Pancreas (tissue), 10 donors: ENCODE results near the gene BNIPL. TPM values are rescaled to one million over a fixed set of nuclear protein-coding genes. Genes with fewer than 3 reads are reported as not detected.

Experiments used
- ATAC-seq, 4 donors: fragments of 200-7000 bp; cut with Tn5 transposase; one replicate each; pipeline versions ENCODE4 v1.8.0 to v1.9.1; 2020; ENCODE audit warnings: mild to moderate bottlenecking in 4 of 4, moderate library complexity in 4 of 4
- DNase-seq, 6 donors: peaks; one replicate each; pipeline ENCODE4 v3.0.0-alpha.2; 2020
- FAIRE-seq: peaks from 2 replicates; lab custom pipeline; 2012; peaks lifted over from hg19 to GRCh38; lab: Jason Lieb, UNC
- H3K27ac ChIP-seq, 4 donors: fragments of 200-600 bp; sonication (generic); 1 replicate in 3 of 4; 2 replicates in 1 of 4; pipeline versions ENCODE4 v1.5.0 to v1.8.0; 2020
- H3K27me3 ChIP-seq, 4 donors: fragments of 200-600 bp; one replicate each; pipeline ENCODE4 v1.8.0; 2021
- H3K36me3 ChIP-seq, 3 donors: fragments of 200-600 bp; sonication (generic) in 1 of 3; one replicate each; pipeline versions ENCODE4 v1.5.0 to v1.8.0; 2020 to 2021
- H3K4me1 ChIP-seq, 3 donors: fragments of 200-600 bp; one replicate each; pipeline ENCODE4 v1.8.0; 2021
- H3K4me3 ChIP-seq, 4 donors: fragments of 200-600 bp; sonication (generic) in 2 of 4; one replicate each; pipeline versions ENCODE4 v1.5.0 to v1.8.0; 2020 to 2021
- H3K9me3 ChIP-seq, 4 donors: fragments of 200-600 bp; one replicate each; pipeline ENCODE4 v1.8.0; 2021
- WGBS, 2 donors: extraction: QIAGEN DNeasy Blood & Tissue Kit; methylation state at CpG; one replicate each; pipeline ENCODE4 v1.1.7; 2013; 5-methylcytosine and 5-hydroxymethylcytosine counted together
- intact Hi-C, 3 donors: fragments of 100-400 bp; cut with DNase I; formaldehyde crosslinking; loops; one replicate each; pipeline versions ENCODE4 v1.11.1 to v1.14.2; 2022
- polyA plus RNA-seq, 2 donors: library from polyadenylated mRNA; stranded (reverse); fragments of 200-250 nt; gene quantifications; one replicate each; pipeline ENCODE4 v1.2.3, GENCODE V29; 2013
- total RNA-seq, 6 donors: library from RNA; stranded (reverse); fragmentation: NEBNext Ultra II Directional in 4 of 6; extraction: Animal tissue kit (Norgen Biotek cat#: 25700) in 4 of 6; gene quantifications; one replicate each; pipeline versions ENCODE4 v1.2.1 to v1.2.4, GENCODE V29; 2021 to 2023
- TF ChIP-seq, protein P1 (sequence below), 4 donors: fragments of 200-600 bp; sonication (generic) in 3 of 4; IDR thresholded peaks; one replicate each; pipeline versions ENCODE4 v1.5.0 to v1.8.0; 2021; ENCODE audit warnings: antibody characterized with exemption in 4 of 4
- donor health status: healthy with polysubstance abuse.
- donor health status: DM: no; HTN: no; CAD: no; lungs with moderate emphysema.
- donor health status: DM: no; HTN: no; CAD: no.
- donor health status: control.
- donor health status: control.
- donor health status: Bipolar disorder and iron deficiency.
- donor health status: DM: yes; HTN: yes; CAD: no.
- donor health status: DM: no; HTN: no; CAD: no.
- donor health status: DM: no; HTN: no; CAD: no.
- donor health status: DM: yes; HTN: yes; CAD: no.

Gene BNIPL
- total and polyA plus RNA-seq, 8 donors: 0.12 to 0.40 (median 0.23) TPM

DNA sequence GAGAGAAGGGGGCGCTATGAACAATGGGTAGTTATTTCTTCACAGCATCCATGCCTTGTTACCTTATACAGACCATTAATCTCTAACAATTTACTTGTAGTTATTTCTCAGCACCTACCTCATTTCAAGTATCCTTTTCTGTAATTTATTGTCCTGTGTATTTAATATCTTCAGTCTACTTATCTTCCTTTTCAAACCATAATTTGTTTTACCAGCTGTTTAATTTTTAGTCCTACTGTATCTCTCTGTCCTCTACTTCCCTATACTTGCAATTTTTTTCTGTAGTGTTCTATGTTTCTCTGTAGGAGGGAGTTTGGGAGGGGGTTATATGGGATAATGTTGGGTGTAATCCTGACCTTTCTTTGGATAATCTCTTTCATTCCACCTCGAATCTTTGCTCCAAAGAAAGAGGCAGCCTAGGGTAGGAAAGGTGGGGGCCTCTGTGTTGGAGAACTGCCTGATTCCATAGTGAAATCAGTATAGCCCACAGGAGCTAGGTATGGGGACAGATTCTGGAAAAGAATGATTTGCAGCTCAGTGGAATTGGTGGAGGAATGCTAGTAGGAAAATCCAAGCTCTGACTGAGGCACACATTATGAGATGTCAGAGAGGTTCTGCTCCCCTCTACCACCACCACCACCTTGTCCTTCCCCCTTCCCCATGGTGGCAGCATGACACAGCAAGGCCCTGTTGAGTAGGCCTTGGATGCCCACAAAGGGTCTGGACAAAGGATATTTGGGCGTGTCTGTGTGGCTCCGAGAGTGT, 24.5 kb downstream of the BNIPL start:
- H3K36me3 ChIP-seq: no peaks in the 10 kb centered on the region
- TF ChIP-seq, protein P1, sequence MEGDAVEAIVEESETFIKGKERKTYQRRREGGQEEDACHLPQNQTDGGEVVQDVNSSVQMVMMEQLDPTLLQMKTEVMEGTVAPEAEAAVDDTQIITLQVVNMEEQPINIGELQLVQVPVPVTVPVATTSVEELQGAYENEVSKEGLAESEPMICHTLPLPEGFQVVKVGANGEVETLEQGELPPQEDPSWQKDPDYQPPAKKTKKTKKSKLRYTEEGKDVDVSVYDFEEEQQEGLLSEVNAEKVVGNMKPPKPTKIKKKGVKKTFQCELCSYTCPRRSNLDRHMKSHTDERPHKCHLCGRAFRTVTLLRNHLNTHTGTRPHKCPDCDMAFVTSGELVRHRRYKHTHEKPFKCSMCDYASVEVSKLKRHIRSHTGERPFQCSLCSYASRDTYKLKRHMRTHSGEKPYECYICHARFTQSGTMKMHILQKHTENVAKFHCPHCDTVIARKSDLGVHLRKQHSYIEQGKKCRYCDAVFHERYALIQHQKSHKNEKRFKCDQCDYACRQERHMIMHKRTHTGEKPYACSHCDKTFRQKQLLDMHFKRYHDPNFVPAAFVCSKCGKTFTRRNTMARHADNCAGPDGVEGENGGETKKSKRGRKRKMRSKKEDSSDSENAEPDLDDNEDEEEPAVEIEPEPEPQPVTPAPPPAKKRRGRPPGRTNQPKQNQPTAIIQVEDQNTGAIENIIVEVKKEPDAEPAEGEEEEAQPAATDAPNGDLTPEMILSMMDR (IDR thresholded peaks at IDR 0.05): no peak
- ATAC-seq: no peak
- no peak for FAIRE-seq
- peak overlapping the region in 3 of 4 donors; percentile 10 to 65 (median 62) for H3K4me3 ChIP-seq
- no peaks in the 10 kb centered on the region for H3K9me3 ChIP-seq
- peaks cover 13 to 19% (median 14%) of the 10 kb centered on the region in 3 donors for H3K4me1 ChIP-seq
- 67 to 78% methylated on average over 4 of the region's 4 CpGs for WGBS, 2 donors
- intact Hi-C loops: no loop called here
- no peak overlapping the region for H3K27ac ChIP-seq
- H3K27me3 ChIP-seq: no peaks in the 10 kb centered on the region
- DNase-seq: no peak

DNA sequence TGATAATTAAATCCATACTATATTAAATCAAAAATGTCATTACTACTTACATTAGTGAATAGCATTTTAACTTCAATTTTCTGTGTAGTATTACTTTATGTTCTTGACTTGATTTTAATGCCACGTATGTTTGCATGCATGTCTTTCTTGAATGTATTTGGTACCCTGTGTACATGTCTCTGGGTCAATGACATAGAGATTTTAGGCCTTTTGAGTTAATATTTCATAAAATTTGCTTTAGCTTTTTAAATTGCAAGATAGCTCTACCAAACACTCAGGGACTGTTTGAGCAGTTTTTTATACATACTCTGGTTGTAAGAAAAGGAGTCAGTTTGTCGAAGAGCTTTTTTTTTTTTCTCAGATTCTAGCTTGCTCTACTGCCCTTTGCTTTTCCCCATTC, 25.3 kb downstream of the BNIPL start:
- intact Hi-C loops: no loop called here
- Histone ChIP-seq H3K4me1 (peaks cover 6 to 12% (median 10%) of the 10 kb centered on the region in 3 donors), H3K27ac (no peak overlapping the region), H3K4me3 (no peak overlapping the region), H3K27me3 (no peaks in the 10 kb centered on the region), H3K9me3 (no peaks in the 10 kb centered on the region), H3K36me3 (no peaks in the 10 kb centered on the region)
- ATAC-seq (no peak), FAIRE-seq (no peak), DNase-seq (no peak)
- TF ChIP-seq, protein P1 (IDR thresholded peaks at IDR 0.05): no peak
- 77 to 91% methylated on average over 2 of the region's 2 CpGs for WGBS, 2 donors

DNA sequence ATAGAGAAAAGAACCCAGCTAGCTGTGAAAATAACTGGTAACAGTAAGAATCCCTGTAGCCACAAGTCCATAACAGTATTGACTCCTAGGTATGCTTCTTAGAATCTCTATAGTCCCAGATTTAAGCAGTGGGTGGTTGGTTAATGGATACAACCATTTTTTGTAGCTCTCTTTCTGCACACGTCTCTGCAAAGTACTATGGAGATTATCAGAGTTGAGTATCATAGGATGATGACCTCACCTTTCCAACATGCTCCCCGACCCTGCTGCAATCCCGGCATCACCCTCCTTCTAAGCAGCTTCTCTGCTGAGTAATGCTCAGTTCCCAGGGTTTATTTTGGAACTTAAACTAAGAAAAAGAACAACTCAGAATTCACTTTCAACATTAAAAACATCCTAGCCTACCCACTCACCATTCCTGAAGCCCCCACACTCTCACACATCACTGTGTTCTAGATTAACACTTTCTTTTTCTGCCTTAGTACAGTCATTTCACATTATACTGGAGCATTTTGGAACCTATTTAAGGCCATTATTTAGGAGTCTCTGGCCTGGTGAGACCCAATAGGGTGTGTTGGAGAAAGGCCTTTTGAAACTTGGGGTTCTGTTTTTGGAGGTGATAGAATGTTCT, 26.5 kb downstream of the BNIPL start:
- 67 to 69% methylated on average over 3 of the region's 3 CpGs for WGBS, 2 donors
- TF ChIP-seq, protein P1 (IDR thresholded peaks at IDR 0.05): no peak
- DNase-seq: no peak
- ATAC-seq: no peak
- H3K27ac ChIP-seq: no peak overlapping the region
- H3K4me3 ChIP-seq: no peak overlapping the region
- no peak for FAIRE-seq
- intact Hi-C loops: no loop called here
- peaks cover 0 to 6% (median 5%) of the 10 kb centered on the region in 3 donors for H3K4me1 ChIP-seq
- H3K9me3 ChIP-seq: no peaks in the 10 kb centered on the region
- no peaks in the 10 kb centered on the region for H3K36me3 ChIP-seq
- H3K27me3 ChIP-seq: no peaks in the 10 kb centered on the region

DNA sequence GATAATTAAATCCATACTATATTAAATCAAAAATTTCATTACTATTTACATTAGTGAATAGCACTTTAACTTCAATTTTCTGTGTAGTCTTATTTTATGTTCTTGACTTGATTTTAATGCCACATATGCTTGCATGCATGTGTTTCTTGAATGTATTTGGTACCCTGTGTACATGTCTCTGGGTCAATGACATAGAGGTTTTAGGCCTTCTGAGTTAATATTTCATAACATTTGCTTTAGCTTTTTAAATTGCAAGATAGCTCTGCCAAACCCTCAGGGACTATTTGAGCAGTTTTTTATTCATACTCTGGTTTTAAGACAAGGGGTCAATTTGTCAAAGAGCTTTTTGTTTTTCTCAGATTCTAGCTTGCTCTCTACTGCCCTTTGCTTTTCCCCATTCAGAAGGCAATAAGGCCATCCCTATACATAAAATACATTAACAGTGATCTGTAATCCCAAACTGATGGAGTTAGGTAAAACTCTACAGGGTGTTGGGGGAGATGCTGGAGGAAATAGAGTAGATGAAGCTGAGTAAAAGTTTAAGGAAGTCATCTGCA, 28.8 kb downstream of the BNIPL start:
- H3K27ac ChIP-seq: no peak overlapping the region

More for the DNA sequence above, 28.8 kb downstream of the BNIPL start:
- peaks cover 0 to 5% (median 0%) of the 10 kb centered on the region in 3 donors for H3K4me1 ChIP-seq
- H3K4me3 ChIP-seq: no peak overlapping the region
- no peak for ATAC-seq
- no peaks in the 10 kb centered on the region for H3K36me3 ChIP-seq
- TF ChIP-seq, protein P1 (IDR thresholded peaks at IDR 0.05): no peak
- H3K9me3 ChIP-seq: no peaks in the 10 kb centered on the region
- no peaks in the 10 kb centered on the region for H3K27me3 ChIP-seq
- no peak for DNase-seq
- FAIRE-seq: no peak
- intact Hi-C loops: no loop called here
